Stimulated activated CD8-positive, alpha-beta memory T cell treated with anti-CD3 and anti-CD28 coated beads, Interleukin-15, amount 100 ng/mL, for 4 hours (primary cell): ENCODE results near the gene INPP1.
"Not testable (repeated sequence)": the region's sequence is repeated elsewhere in the genome, so short reads cannot be mapped to it uniquely, and the experiment has no call there.

Experiments
- DNase-seq, 2 donors: peaks; one replicate each; pipeline ENCODE4 v3.0.0-alpha.2; 2020; ENCODE audit warnings: low read depth in 2 of 2

The INPP1 gene

DNA sequence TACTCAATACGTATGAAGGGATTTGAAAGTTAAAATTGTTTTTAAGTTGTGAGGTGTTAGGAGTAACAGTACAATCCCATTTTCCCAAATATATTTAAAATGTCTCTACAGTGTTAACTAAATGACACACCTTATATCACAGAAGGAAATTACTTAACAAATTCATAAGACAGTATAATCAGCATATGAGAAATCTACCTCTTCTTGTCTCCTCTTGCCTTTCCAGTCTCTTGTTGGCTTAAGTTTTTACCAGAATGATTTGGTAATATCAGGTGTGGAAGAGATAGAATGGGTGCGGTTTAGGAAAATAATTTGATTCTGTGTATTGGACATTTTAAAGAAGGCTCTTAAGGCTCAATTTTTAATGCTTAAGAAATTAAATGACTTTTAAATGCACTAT, 9.5 kb upstream of the INPP1 start:
- no peak for DNase-seq

DNA sequence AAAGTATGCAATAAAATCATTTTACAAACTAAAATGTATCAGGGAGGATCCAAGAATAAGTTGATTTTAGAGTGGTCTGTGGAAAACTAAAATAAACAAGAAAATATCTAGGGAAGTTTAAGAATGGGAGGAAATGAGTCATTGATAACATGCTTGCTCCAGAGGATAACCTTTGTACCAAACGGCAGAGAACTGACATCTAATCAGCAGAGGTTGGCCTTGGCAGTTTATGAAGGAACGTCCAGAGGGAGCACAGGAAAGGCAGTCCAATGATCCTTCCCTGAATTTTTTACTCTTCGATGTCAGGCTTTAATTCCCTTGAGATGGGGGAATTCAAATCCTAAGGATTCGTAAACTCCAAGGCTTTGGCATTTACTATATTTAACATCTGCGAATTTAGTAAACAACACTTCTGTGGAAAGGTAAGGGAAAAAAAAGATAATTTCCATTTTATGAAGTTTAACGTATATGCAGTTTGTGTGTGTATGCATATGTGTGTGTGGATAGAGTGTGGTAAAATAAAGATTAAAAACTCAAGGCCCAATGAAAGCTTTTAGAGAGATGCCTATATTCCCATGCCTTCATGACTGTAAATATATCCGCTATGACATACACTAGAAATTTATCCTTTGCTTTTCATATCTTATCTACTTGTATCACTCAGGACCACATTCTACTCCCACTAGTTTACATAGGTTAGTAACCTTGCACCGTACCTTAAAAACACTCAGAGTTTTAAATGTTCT, 8.7 kb upstream of the INPP1 start:
- no peak for DNase-seq

DNA sequence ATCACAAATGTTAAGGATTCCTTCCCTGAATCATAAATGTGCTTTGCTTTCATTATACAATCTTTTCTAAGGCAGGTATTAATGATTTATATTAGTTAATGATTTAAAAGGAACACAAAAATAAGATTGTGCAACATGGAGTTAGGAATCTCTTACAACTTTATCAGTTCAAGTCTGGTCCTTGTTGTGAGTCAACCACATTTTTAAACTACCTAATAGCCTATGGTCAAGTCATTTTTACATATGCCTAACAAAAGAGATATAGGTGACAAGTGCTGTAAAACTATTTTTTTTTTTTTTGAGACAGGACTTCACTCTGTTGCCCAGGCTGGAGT, 8.2 kb upstream of the INPP1 start:
- DNase-seq, result no peak

DNA sequence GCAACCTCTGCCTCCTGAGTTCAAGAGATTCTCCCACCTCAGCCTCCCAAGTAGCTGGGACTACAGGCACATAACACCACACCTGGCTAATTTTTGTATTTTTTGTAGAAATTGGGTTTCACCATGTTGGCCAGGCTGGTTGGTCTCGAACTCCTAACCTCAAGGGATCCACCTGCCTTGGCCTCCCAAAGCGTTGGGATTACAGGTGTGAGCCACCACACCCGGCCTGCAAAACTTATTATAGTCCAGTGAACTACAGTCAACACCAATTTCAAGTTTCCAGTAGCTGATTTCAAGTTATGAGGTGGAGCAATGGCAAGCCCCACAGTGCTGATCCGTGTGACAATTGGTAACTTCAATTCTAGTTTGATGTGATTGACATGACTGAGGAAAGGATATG, 7.8 kb upstream of the INPP1 start:
- DNase-seq, result not testable (repeated sequence)

DNA sequence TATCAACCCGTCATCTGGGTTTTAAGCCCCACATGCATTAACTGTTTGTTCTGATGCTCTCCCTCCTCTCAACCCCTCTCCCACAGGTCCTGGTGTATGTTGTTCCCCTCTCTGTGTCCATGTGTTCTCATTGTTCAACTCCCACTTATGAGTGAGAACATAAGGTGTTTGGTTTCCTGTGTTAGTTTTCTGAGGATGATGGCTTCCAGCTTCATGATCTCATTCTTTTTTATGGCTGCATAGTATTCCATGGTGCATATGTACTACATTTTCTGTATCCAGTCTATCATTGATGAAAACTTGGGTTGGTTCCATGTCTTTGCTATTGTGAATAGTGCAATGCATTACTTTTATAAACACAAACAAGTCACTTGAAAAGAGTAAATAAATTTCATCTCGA, 7.0 kb upstream of the INPP1 start:
- no peak for DNase-seq

DNA sequence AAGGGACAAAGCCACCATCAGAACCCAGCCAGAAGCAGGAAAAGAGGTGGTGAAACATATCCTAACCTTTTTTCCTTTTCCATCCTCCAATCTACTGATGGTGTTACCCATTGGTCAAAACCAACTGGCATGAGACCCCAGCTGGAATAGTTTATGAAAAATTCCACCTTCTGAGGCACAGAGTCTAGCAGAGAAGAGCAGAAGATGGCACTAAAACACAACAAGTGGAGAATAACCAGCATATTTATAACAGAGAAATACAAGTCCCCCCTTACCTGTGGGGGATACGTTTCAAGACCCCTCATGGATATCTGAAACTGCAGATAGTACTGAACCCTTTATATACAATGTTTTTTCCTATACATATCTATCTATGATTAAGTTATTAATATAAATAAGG, 4.9 kb upstream of the INPP1 start:
- no peak for DNase-seq

DNA sequence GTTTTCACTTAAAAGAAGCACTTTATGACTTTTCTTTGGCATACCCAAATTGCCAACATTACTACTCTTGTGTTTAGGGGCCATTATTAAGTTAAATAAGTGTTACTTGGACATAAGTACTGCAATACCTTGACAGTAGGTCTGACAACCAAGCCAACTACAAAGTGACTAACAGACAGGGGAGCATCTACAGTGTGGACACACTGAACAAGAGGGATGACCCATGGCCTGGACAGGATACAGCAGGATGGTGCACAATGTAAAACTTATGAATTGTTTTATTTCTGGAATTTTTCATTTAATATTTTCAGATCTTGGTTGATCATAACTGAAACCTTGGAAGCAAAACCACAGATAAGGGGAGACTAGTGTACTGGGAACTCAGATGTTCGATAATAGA, 4.0 kb upstream of the INPP1 start:
- DNase-seq, result no peak

DNA sequence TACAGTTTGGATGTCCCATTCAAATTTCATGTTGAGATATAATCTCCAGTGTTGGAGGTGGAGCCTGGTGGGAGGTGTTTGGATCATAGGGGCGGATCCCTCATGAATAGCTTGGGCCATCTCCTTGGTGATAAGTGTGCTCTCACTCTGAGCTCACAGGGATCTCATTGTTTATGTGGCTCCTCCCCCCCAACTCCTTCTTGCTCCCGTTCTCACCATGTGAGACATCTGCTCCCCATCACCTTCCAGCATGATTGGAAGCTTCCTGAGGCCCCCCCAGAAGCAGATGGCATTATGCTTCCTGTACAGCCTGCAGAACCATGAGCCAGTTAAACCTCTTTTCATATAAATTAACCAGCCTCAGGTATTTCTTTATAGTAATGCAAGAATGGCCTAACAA, 3.0 kb upstream of the INPP1 start:
- no peak for DNase-seq

DNA sequence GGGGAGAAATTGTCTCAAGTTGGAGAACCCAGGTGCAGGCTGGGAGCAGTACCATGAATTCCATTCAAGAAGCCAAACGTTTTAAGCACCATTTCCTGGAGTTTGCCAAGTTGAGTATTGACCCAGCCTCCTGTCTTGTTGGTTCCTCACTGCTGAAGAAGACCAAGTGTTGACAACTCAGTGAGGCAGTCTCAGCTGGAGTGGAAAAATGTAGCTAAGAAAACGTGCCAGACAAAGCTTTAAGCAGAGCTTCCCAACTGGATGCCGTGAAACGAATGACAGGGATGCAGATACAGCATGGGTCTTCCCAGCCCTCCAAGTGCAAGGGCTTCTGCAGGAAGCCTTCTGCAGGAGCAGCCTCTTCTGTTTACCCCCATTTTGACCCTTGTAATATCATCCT, 778 bp upstream of the INPP1 start:
- DNase-seq, result no peak

DNA sequence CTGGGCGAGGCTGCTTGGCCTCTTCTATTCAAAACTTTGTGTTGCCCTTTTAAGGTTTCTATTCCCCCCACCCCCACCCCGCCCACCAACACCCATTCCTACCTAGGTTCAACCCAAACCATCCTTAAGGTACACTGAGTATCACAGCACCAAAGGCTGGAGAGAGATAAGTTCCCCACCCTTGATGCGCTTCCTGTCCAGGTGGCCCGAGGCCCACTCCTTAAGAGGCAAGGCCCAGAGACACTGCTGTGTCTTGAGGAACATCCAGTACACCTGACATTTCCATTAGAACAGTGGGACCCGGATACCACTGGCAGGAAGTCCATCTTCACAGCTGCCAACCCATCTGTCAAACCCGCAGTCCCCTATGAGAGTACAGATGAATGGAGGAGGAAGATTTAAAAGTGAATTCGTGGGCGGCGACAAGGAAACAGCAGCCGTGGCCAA, 277 bp upstream of the INPP1 start:
- no peak for DNase-seq

DNA sequence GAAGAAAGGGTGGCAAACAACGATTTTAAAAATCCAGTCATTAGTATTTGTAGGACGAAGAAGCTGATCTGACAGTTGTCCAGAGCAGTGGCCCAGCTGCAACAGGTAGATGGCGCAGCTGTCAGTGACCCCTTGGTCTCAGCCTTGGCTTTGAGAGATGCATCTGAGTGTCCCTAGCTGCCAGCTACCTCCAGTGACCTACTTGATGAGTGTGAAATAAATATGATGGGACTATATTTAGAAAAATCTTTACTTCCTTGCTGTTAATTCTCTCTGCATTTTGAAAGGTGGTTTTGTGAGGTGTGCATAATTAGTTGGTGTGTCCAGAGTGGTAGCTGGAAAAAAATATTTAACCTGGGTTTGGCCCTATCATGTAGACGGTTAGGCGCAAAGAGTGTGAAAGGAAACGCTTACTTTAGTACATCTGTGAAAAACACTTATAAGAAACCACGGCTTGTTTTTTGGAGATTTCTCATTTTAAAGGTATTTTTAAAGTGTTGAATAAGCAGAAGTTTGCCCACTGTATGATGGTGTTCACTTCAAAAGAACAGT, 963 bp downstream of the INPP1 start:
- no peak for DNase-seq

DNA sequence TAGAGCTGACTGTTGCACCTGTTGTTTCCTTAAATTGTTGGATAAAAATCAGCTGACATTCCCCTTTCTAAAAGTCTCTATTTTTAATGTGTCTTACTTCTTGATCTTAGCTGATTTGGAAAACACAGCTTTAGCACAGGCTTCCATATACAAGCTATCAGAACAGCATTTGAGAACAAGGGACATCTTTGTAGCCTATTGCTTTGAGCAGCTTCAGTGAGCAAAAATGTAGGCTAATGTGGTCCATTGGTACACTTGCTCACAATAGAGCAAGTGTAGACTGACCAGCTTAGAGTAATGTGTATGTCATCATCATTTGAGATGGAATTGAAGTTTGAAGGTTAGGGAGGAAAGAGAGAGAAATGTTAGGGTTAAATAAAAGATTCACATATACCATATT, 7.0 kb downstream of the INPP1 start:
- no peak for DNase-seq

DNA sequence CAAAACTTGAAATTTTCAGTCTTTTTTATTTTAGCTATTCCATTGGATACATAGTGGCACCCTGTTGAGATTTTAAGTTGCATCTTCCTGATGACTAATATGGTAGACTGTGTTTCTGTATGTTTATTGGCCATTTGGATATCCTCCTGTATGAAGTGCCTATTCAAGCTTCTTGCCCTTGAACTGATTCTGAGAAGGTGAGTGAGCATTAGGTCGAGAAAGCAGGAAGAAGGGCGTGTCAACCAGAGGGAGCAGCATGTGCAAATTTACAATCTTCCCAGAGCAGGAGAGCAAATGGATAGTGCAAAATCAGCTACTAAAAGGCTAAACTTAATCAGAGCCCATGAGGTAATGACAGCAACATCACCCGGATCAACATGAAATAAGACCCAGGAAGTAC, 8.6 kb downstream of the INPP1 start:
- no peak for DNase-seq

DNA sequence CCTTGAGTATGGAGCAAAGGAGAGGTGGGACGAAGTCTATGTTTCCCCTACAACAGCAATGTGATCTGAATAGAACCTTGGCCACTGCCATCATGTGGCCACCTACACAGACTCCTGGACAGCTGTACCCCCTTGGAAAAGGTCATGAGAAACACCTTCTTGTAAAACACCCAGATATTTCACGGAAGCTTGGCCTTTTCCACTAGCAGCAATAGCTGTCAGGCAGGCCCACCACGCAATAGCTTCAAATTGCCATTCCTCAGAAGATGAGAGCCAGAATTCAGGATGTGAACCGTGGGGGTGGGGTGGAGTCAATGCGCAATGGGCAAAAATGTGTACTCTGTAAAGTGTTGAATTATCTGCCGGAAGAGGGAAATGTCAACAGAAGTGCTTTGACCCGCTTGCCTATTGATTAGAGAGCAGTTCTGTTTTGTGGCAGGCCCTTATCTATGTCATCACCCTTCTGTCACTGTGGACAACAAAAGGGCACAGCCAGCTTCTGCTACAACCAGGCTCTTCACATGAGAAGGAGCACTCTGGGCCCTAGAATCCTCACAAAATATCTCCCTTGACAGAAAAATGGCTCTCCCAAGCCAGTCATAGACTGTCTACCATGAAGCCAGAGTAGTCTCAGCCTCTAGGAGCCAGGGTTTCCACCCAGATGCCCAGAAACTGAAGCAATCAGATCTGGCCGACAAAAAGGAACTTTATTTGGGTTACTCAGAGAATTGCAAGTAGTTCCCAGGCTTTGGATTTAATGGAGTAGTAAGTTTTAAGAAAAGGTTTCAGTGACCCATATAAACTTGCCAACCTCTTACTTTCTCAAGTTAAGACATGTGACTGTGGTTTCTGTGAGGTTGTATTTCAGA, 9.5 kb downstream of the INPP1 start:
- no peak for DNase-seq

DNA sequence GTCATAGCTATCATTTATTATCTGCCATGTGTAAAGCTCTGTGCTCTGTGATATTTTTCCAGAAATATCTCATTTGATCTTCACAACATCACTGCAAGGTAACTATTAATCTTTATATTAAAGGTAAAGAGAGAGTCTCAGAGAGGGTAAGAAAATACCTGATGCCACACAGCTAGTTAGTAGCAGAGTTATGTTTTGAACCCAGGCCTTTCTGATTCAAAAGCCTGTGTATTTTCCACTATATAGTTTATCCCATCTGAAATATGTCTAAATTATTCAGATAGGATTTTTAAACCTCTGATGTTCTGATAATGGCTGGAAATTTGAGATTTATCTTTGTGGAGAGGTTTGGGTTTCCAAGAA, 10.1 kb downstream of the INPP1 start:
- DNase-seq, result no peak

DNA sequence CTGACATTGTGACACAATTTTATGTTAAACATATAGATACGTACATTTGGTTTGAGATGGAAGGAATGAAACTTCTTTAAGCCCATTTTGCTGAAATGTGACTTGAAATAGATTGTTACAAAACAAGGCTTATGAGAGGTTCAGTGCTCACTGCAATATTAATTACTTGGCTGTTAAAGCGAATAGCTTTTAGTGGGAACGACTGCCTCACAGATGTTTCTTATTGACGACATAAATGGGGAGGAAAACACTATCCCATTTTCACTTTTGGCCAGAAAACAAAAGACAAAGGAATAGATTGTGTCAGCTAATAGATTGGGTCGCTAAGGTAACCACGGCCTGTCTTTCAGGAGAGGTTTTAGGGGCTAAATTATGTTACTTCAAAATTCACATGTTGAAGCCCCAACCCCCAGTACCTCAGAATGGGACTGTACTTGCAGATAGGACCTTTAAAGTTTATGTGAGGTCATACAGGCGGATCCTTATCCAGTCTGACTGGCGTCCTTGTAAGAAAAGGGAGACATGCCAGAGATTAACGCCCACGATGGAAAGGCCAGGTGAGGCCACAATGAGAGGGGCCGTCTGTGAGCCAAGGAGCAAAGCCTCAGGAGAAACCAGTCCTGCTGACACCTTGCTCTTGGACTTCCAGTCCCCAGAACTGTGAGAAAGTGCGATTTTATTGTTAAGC, 10.8 kb downstream of the INPP1 start:
- DNase-seq, result no peak

DNA sequence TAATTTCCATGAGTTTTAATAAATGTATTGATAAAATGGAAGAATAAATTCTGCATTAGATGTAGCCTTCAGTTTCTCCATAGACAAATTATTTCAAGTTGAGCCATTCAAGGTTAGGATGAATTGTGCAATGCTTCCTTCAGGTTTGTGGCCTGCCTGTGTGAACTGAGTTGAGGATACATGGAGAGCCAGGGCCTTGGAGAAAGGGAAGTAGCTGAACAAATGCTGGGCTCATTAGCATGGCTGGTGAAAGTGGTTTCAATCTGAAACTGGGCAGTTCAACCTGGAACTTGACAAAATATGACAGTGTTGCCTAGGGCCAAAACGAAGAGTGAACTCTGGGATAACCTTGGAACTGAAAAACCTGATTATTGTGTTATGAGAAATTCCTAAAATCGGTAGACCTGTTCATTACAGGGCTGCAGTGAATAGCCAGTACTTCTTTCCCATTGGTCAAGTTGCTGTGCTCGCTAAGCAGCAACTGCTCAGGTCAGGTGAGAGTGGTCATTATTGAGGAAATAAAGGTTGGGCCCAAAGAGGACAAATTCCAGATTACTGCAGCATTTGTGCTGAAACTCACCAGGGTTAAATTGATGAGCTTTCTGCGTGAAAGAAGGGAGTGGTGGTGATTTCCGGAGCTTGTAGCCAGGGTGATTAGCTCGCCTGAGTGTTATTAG, 12.7 kb downstream of the INPP1 start:
- DNase-seq, result no peak

DNA sequence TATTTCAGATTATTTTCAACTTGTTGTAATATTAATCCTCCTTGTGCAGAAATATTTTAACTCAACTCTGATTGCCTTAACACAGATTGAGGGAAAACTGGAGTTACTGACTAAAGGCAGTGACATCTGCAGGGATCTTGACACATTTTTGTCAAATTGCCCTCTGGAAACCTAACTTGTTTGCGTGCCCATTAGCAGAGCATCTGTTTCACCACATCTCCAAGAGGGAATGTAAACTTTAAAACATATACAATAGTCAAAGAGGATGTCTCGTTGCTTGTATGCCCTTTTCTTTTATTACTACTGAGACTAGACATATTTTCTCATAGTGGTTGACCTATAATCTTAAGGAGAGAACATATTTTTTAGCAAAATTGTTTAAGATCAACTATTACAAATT, 14.2 kb downstream of the INPP1 start:
- DNase-seq, result no peak

DNA sequence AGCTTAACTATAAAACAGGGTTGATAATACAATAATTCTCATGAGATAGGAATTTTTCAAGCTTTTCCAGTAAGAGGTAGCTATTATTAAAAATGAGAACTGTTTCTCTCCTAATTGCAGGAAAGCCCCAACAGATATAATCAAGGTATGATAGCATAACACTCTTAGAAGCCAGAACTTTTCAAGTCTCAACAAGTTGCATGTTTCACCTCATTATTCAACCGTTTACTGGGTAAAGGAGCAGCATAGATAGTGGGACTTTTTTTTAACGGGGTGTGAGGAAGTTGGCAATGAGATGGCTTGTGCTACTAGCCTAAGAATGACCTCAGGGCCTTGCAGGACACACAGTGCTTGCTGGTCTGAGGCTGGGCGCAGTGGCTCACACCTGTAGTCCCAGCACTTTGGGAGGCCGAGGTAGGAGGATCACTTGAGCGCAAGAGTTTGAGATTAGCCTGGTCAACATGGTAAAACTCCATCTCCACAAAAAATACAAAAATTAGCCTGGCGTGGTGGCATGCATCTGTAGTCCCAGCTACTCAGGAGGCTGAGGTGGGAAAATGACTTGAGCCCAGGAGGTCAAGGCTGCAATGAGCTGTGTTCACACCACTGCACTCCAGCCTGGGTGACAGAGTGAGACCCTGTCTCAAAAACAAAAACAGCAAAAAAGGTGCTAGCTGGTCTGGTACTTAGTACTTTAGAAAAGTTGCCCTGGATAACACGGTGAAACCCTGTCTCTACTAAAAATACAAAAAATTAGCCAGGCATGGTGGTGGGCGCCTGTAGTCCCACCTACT, 15.5 kb downstream of the INPP1 start:
- not testable (repeated sequence) for DNase-seq

DNA sequence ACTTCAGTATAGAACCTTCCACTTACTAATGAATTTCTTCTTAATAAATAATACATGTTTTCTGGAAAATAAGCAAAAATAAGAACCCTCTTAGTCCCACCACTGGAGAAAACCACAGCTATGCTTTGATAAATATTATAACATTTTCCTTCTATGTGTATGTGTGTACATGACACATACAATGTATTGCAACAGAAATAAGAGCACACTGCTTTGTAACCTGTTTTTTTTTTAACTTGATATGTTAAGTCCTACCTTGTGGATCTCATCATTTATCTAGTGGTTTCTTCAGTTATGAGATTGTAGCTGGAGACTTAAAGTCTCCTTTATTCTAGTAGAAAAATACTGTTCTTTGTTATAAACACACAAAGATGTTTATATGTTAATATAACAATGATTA, 17.2 kb downstream of the INPP1 start:
- DNase-seq, result no peak

DNA sequence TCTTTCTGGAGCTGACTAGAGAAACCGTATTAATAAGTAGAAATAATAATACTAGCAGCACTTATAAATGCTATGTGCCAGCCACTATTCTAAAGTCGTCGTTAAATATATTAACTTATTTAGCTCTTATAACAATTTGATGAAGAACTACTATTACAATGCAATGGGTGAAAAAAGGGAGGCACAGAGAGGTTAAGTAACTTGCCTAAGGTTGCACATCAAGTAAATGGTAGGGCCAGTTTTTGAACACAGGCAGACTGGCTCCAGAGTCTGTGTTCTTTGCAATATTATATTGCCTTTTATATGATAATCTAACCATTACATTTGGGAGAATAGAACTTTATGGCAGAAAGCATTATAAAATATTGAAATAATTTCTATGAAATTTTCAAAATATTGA, 17.6 kb downstream of the INPP1 start:
- DNase-seq, result no peak
